Stimulated activated CD4-positive, alpha-beta T cell treated with anti-CD3 and anti-CD28 coated beads, TNF-alpha, amount 100 ng/mL, for 24 hours (primary cell): Measurements from ENCODE around the gene NTS.

Source experiments
- DNase-seq, 3 experiments: peaks; one replicate each; pipeline ENCODE4 v3.0.0-alpha.2; 2020; ENCODE audit warnings: low read depth in 3 of 3

NTS gene, protein sequence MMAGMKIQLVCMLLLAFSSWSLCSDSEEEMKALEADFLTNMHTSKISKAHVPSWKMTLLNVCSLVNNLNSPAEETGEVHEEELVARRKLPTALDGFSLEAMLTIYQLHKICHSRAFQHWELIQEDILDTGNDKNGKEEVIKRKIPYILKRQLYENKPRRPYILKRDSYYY

DNA sequence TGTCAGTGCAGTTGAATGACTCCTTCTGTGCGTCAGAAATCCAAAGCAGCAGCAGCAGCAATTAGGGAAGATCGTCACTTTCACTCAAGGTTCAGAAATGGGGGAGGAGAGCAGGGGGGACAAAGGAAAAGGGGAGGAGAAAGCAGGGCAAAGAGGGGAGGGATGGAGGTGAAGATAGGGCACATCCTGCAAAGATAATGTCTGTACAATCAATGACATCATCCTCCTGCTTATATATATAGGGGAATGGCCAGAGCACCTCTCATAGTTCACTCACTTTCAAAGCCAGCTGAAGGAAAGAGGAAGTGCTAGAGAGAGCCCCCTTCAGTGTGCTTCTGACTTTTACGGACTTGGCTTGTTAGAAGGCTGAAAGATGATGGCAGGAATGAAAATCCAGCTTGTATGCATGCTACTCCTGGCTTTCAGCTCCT lies at the start of gene NTS:
TSS of gene NTS (plus strand) at position 265 of the 431 bp plus-strand sequence. CDS start at position 374, 109 bp downstream.
- no peak for DNase-seq

DNA sequence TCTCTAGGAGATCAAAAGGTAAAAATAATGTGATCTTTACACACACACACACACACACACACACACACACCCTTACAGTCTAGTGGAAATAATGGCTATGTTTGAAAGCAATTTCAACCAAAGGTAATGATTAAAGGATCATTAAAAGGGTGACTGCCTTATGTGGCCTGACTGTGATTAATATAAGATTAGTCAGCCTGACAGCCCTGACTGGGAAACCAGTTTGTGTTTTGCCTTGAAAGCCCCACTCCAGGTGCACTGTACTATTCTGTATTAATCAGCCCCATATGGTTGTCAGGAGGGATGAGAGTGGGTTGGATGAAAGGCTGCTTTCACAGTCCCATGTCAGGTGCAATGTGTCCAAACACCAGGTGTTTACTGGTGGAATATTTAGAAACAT lies 48.3 kb upstream of the NTS start:
- DNase-seq: no peak

DNA sequence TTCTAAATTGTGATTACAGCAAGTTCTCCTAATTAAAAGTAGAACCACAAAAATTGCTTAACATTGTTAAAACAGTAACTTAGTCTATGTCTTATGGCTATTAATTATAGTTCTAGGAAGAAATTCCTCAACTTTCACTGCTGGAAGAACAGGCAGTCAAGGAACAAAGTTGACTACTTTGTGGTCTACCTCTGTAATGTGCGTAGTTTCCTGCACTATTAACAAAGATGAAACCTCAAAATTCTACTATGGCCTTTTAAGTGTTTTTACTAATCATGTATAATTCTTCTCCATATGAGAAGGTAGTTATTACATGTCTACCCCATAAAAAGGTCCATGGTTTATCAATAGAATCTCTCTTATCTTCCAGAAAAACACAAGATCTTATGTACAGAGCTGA lies 45.5 kb upstream of the NTS start:
- DNase-seq: no peak

DNA sequence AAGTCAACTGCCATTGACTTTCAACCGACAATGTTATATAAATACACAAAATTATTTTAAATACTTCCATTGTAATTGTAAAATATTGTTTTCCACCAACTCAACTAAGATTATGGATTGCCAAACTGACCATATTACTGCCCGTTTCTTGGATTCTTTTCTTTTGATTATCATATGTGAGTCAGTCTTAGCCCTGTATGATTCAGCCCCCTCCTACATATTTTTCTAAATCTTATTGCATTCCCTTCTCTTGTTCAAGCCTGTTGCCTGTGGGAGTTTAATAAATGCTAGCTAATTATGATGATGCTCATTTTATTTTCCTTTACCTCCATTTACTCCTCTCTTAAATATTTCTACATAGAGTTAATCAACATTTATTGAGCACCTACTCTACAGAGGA lies 44.7 kb upstream of the NTS start:
- no peak for DNase-seq

DNA sequence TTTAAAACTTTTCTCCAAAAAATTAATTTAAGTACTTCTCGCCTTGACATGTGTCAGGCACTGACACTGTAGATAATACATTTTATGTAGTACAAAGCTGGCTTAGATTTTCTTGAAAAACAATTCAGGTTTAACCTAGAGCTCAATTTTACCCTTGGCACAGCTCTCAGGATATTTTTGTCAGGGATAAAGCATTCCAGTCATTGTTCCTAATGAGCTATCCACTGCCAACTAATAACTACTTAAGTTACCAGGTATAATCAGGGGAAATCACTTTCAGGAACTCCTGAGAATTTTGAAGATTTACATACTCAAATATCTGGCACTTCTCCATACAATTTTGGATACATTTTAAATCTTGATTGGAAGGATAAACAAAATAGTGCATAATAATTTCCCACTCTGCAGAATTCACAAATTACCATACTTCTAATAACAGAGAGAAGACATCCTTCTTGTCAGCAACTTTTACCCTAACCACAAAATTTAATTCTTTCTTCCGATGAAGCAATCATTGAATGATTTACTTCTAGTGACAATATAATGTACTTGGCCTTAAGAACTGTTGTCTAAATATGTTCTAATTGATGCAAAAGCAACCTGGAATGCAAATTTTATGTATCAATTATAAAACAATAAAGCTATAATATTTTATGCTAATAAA lies 42.6 kb upstream of the NTS start:
- no peak for DNase-seq

DNA sequence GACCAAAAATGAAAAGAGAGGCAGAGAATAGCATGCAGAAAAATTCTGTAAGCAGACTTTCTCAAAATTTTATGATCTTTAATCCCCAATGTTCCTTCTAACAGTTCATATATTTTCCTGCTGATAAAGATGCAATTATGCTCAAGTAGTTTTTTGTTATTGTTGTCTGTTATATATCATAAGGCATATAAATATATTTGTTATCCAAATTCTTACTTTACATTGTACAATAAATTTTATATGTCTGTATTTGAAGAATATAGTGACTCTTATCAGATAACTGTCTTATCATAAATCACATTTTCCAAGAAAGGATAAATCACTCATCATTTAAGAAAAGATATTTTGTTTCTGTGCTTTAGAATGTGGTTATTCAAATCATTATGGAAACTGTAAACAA lies 40.5 kb upstream of the NTS start:
- DNase-seq: no peak

DNA sequence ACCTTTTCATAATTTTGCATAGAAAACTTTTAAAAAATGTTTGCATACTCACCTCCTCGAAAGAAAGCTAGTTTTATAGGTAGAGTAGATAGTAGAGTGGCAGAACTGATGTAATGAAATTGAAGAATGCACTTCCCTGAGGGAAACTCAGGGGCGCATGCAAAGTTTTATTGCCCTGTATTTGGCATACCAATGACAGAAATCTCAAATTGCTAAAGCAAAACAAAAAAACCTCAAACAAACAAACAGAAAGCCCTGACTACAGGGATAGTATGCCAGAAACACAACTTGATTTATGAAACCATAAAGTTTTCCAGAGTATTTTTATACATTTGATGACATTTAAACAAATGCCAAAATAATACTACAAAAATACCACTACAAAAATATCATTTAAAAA lies 39.7 kb upstream of the NTS start:
- DNase-seq: no peak

DNA sequence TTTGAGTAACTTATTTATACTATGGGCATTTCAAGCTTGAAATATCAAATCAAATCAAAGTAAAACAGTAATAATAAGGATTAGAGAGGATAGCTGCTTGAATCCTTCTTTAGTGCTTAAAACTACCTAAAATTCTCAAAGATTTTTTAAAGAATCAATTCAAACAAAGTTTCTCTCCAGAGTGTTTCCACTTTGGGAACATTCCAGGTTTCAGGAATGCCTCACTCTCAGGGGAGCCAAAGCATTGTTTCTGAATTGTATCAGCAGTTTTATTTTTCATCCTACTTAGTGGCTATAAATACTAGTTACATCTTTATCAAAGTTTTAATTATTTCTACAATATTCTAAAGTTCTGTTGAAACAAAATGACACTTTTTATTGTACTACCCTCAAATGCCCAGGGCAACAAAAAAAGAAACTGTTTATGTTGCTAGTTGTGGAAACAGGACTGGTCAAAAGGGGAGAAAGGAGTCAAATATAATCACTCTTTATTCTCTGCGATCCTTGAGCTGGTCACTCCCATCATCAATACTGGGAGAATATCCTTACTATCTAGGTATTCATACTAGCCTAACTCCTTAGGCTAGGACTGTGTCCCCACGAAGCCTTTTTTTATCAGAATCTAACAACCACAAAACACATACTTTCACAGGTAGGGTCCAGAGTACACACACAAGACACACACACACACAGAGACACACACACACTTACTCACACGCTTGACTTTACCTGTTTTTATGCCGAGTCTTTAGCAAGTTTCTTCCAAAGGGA lies 38.5 kb upstream of the NTS start:
- DNase-seq: no peak

DNA sequence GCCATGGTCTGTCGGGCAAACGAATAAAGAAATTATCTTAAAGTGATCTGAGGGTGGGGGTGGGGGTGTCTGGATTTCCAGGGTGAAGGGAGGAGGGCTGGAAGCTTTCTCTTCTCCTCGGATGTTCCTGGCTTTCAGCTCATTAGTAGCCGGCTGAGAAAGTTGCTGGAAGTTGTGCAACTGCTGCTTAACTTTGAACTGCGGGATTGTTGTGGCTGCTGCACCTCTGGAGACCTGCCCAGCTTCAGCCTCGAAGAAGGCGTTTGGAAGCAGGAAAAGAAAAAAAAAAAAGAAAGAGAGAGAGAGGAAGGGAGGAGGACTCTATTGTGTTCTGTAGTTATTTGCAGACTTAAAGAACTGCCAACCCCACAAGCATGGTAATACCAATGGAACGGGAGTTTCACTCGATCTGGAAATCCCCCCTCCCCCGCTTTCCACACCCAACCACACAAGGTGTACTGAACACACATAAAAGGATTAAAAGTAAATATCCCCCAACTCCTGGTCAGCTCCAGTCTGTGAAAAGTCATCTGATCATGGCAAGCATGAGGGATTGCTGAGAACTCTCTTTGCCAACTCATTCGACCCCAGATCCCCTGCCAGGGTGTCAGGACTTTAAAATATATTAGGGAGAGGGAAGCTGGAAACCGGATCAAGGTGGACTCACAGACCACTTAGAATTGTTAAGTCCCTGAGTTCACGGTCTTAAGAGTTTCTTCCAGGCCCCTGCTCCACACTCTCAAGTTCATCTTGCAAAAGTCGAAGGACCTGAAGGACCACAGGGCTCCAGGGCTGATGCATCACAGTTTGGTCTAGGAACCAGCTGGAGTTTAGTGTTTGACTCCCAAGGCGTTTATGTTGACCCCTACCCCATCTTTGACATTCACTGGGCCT lies 37.7 kb upstream of the NTS start, which contains the start of gene RASSF9:
TSS of gene RASSF9 (minus strand) at position 213 of the 894 bp plus-strand sequence. CDS start at position 5, 208 bp downstream.
- no peak for DNase-seq

DNA sequence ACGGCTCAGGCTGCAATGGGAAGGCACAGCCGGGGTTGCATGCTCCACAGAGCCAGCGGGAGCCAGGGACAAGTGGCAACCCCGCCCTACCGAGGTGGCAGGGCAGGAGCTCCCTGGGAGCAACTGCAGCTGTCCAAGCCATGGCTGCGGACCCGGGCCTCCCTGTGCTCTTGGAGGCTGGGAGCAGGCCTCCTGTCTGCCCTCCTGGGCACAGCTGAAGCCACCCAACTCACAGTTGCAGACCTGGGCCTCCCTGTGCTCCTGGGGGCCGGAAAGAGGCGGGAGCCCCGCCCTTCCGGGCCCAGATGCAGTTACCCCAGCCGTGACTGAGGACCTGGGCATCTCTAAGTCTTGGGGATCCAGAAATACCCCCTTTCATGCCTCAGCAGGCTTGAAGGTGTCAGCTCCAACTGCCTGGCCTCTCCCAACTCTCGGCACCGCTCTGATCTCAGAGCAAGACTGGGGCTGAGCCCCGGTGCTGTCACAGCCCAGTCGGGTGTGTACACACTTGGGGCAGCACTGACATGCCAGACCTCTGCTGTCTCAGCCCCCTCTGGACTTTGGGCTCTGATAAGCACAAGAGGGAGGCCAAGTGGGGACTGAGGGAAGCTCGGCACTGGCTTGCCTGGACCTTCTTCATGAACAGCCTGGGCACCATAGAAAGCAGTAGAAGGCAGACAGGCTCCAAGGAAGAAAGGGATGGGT lies 30.3 kb upstream of the NTS start:
- no peak for DNase-seq

DNA sequence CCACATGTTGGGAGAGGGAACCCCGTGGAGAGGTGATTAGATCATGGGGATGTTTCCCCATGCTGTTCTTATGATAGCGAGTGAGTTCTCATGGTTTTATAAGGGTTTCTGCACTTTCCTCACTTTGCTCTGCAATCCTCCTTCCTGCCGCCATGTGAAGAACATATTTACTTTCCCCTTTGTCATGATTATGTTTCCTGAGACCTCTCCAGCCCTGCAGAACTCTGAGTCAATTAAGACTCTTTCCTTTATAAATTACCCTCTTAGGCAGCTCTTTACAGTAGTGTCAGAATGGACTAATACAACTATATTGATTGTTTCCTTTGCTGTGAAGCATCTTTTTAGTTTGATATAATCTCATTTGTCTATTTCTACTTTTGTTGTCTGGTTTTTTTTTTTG lies 24.8 kb upstream of the NTS start:
- no peak for DNase-seq

DNA sequence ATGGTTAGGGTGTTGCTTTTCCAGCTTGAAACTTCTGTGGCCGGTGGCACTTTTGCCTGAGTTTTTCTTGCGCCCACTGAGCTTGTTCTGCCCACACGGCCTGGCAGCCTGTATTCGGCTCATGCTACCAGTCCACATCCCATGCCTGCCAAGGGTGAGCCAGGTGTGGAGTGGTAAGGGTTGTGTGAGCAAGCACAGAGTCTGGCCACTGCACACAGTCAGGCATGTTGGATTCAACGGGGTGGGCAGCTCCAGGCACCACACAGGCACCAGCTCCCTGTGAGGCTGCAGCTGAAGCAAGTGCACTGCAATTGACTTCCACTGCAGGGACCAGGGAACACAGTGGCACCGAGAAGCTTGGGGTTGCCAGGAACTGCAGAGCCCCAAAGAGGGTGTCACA lies 18.8 kb upstream of the NTS start:
- no peak for DNase-seq

DNA sequence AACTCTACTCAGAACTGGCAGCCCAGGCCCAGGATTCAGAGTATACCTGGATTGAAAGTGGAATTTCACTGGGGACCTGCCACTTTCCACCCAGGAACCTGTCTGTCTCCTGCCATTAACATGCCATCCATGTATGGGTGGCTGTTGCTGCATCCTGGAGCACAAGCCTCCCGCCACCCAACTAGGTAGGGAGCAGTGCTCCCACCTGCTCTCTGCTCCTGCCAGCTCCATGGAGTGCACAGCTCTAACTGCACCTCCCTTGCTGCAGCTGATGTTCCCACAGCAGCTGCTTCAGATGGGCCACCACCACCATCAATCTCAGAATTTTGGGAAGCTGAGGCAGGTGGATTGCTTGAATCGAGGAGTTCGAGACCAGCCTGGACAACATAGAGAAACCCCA lies 17.1 kb upstream of the NTS start:
- DNase-seq: no peak

DNA sequence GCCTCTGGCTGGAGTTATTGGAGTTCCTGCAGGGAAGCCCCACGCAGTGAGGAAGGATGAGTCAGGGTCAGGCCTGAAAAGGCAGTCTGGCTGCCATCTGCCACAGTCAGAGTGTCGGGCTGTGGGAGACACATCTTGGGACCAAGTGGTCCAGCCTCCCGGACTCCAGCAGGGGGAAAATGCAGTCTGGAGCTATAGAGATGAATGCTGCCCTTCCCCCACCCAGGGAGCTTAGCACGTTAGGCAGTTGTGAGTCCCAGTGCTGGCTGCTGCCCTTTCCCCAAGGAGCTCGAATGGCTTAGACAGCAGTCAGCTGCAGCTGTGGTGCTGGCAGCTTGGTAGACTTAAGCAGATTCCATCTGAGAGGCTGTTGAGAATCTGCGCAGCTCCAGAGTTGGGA lies 8.2 kb upstream of the NTS start:
- no peak for DNase-seq

DNA sequence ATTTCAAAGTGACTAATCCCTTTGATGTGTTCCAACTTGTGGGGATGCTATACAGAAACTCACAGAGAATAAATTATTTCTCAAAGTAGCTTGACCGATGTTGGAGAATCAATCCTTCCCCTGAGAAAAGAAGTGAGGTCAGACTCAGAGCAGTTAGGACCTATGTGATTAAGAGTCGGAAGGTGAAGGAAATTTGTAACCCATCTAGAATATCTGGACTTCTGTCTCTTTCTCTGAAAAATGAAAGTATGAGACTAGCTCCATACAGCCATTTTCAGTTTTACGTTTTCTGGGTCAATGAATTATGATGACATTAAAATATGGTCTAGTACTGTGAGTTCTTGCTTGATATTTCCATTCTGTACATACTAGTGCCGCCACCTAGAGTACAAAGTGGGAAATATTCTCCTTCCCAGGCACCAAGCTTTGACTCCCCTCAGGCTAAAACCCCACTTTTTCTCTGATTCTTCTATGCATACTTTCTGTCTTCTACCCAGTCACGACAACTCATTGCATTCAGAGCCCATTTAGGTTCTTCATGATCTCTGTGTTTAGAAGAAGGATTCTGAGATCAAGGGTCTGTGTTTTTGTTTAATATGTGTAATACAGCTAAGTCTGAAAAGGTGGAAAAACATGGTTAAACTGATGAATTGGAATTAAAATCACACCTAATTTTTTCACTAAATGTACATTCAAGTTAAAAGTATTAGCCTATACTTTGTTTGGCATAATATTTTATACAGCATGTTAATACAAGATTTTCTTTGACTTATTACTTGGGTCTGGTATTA lies 6.9 kb upstream of the NTS start:
- DNase-seq: no peak

DNA sequence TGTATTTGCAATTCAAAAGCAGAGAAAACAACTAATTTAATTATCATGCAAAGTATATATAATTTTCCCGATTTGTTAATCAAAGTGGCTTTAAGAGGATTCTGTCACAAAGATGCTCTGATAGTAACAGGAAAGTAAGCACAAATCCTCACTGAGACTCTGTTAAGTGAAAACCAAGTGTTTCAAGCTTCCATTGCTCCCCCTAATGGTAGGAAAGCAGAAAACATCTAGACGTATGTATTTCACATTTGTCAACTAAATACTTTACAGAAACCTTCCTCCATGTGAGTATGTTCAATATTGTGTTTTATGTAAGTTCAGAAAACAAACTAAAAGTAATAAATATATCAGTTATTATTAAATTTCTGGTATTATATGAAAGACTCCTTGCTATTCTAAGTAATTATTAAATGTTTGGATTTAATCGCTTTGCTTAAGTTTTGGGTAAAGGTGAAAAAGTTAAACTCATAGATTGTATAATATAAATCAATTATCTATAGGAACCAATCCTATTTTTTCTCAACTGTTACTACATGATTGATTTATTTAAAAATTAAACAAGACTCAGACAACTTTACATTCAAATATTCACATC lies 1.5 kb upstream of the NTS start:
- DNase-seq: no peak

DNA sequence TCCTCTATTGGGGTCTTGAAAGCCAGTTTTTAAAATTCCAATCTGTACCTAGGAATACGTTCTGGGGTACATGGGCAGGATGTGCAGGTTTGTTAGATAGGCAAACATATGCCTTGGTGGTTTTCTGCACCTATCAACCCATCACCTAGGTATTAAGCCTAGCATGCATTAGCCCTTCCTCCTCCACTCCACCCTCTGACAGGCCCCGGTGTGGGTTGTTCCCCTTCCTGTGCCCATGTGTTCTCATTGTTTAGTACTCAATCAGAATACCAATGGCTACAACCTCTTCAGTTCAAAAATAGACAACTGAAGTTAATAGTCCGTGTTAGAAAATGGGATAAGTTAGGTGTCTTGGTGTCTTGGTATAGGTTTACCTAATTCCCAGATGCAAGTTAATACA lies 3.4 kb downstream of the NTS start:
- no peak for DNase-seq

DNA sequence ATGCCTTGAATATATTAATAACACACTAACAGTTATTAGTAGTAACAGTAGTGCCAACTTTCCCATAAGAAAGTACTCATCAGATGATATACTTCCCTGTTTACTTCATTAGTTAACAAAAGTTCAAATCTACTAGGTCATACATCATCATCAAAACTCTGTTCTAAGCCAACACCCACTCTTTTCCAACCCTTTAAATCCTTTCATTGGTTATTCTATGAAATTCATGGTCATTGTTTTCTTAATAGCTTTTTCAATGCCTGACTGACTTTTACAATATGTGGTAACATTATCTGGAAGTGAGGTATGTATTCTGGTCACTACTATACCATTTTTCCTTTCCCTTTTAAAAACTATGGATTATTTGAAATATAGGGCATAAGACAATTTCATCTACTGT lies 9.7 kb downstream of the NTS start:
- no peak for DNase-seq

DNA sequence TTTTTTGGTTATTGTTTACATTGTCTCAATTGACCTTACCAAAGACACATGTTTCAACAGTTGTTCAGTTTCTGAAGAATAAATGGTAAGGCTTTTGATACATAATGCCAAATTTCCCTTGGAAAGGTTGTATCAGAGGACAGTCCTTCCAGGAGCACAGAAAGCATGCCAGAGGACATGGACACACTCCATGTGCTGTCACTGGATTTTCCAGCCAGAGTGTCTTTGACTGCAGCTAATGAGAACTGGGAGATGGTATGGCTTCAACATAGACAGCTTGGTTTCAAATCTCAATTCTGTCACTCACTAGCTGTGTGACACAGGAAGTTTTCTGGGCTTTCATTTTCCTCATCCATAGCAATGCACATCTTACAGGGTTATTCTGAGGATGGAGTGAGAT lies 20.6 kb downstream of the NTS start:
- DNase-seq: no peak

DNA sequence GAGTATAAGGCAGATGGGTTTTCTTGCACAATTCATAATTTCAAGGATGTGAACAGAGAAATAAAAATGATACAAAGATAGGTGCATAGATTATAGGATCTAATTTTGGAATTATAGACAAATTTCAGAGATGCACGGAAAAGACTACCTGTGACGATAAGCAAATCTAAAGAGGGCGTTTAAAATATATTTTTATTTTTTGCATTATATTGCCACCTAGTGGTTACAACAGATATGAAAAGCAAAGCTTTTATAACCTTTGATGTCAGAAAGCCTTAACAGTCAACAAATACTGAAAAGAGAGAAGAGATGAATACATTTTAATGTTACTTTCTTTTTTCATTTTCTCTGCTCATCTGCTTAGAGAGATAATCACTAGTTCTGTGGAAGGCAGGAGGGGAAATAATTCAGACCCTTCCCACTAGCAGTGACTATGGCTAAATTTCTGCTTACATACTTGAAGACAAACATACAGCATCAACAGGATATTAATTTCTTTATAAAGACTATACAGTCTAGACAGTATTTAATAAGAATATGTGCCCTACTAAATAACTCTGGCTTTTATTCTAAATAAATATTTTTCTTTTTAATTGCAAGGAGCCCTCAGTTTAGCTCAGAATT lies 46.3 kb downstream of the NTS start:
- no peak for DNase-seq
